Measurements from ENCODE around the gene OR5B12.

Gene OR5B12

GRCh38 chr11:58485961-58486360 is 43.9 kb upstream of the OR5B12 start:
- TF ChIP-seq EZH2phosphoT487 (IDR thresholded peaks at IDR 0.05; ENCODE audit: borderline replicate concordance, low read length) (no peak), CTCF (IDR thresholded peaks at IDR 0.05; ENCODE audit: low read depth, low read length, poor library complexity, severe bottlenecking) (no peak)
- H4K20me1 ChIP-seq (ENCODE audit: control insufficient read depth, insufficient read depth, low read depth, low read length): no peaks in the 10 kb centered on the region
- H3K79me2 ChIP-seq (ENCODE audit: control insufficient read depth, low read length): no peaks in the 10 kb centered on the region
- no peaks in the 10 kb centered on the region for H3F3A ChIP-seq (ENCODE audit: control insufficient read depth, insufficient read depth)
- H3K4me3 ChIP-seq (ENCODE audit: low read length): no peak overlapping the region
- H3K9me3 ChIP-seq (ENCODE audit: control insufficient read depth, insufficient read depth, low read length): no peaks in the 10 kb centered on the region
- H3K27ac ChIP-seq (ENCODE audit: low read depth, low read length): no peak overlapping the region
- no peaks in the 10 kb centered on the region for H3K36me3 ChIP-seq (ENCODE audit: control insufficient read depth, low read length)
- H3K4me2 ChIP-seq (ENCODE audit: low read length): no peak overlapping the region
- no peaks in the 10 kb centered on the region for H3K9me2 ChIP-seq (replicated peaks; ENCODE audit: control insufficient read depth, low read length)
- H3K4me1 ChIP-seq (ENCODE audit: control insufficient read depth, low read length): no peaks in the 10 kb centered on the region
- H3K27me3 ChIP-seq (ENCODE audit: control insufficient read depth, low read length): no peaks in the 10 kb centered on the region

- TF ChIP-seq CTCF (IDR thresholded peaks at IDR 0.05; ENCODE audit: low read depth, low read length, poor library complexity, severe bottlenecking): no peak
- TF ChIP-seq EZH2phosphoT487 (IDR thresholded peaks at IDR 0.05; ENCODE audit: borderline replicate concordance, low read length): no peak
- Histone ChIP-seq H3F3A (ENCODE audit: control insufficient read depth, insufficient read depth) (no peaks in the 10 kb centered on the region), H3K27me3 (ENCODE audit: control insufficient read depth, low read length) (no peaks in the 10 kb centered on the region)
Measured at GRCh38 chr11:58471892-58472291, 29.9 kb upstream of the OR5B12 start.

GRCh38 chr11:58466293-58466692 is 24.3 kb upstream of the OR5B12 start:
- Histone ChIP-seq H3K9me2 (replicated peaks; ENCODE audit: control insufficient read depth, low read length) (no peaks in the 10 kb centered on the region), H3K27me3 (ENCODE audit: control insufficient read depth, low read length) (no peaks in the 10 kb centered on the region), H3K4me2 (ENCODE audit: low read length) (no peak overlapping the region), H4K20me1 (ENCODE audit: control insufficient read depth, insufficient read depth, low read depth, low read length) (no peaks in the 10 kb centered on the region), H3F3A (ENCODE audit: control insufficient read depth, insufficient read depth) (no peaks in the 10 kb centered on the region), H3K79me2 (ENCODE audit: control insufficient read depth, low read length) (no peaks in the 10 kb centered on the region), H3K27ac (ENCODE audit: low read depth, low read length) (no peak overlapping the region), H3K36me3 (ENCODE audit: control insufficient read depth, low read length) (no peaks in the 10 kb centered on the region), H3K4me3 (ENCODE audit: low read length) (no peak overlapping the region), H3K4me1 (ENCODE audit: control insufficient read depth, low read length) (no peaks in the 10 kb centered on the region), H3K9me3 (ENCODE audit: control insufficient read depth, insufficient read depth, low read length) (no peaks in the 10 kb centered on the region)
- TF ChIP-seq EZH2phosphoT487 (IDR thresholded peaks at IDR 0.05; ENCODE audit: borderline replicate concordance, low read length) (no peak), CTCF (IDR thresholded peaks at IDR 0.05; ENCODE audit: low read depth, low read length, poor library complexity, severe bottlenecking) (no peak)

More at GRCh38 chr11:58471892-58472291, 29.9 kb upstream of the OR5B12 start:
- Histone ChIP-seq H3K9me3 (ENCODE audit: control insufficient read depth, insufficient read depth, low read length) (peaks cover 6% of the 10 kb centered on the region; the same call in 1 of the 2 replicates), H3K4me1 (ENCODE audit: control insufficient read depth, low read length) (no peaks in the 10 kb centered on the region), H3K4me2 (ENCODE audit: low read length) (no peak overlapping the region), H3K36me3 (ENCODE audit: control insufficient read depth, low read length) (no peaks in the 10 kb centered on the region), H4K20me1 (ENCODE audit: control insufficient read depth, insufficient read depth, low read depth, low read length) (no peaks in the 10 kb centered on the region), H3K27ac (ENCODE audit: low read depth, low read length) (no peak overlapping the region), H3K79me2 (ENCODE audit: control insufficient read depth, low read length) (no peaks in the 10 kb centered on the region), H3K9me2 (replicated peaks; ENCODE audit: control insufficient read depth, low read length) (no peaks in the 10 kb centered on the region), H3K4me3 (ENCODE audit: low read length) (no peak overlapping the region)

Data from DOHH2 (cell line).